Suprapubic skin (tissue), 4 donors: Measurements from ENCODE around the gene NRXN3.

Experiments
- EP300 ChIP-seq: sonication (generic); formaldehyde crosslinking; IDR thresholded peaks from one replicate; pipeline ENCODE4 v1.6.1; 2017; ENCODE audit warnings: antibody characterized with exemption
- POLR2A ChIP-seq, 2 donors: fragments of 450-650 bp; IDR thresholded peaks; one replicate each; pipeline ENCODE4 v1.6.1; 2017; ENCODE audit warnings: antibody characterized with exemption in 2 of 2, mild to moderate bottlenecking in 2 of 2, moderate library complexity in 2 of 2
- POLR2AphosphoS5 ChIP-seq, 3 donors: sonication (generic); formaldehyde crosslinking; IDR thresholded peaks; one replicate each; pipeline ENCODE4 v1.6.1; 2017; ENCODE audit warnings: antibody characterized with exemption in 3 of 3
- TF ChIP-seq, protein P1 (sequence below), 2 donors: fragments of 200-600 bp in 1 of 2; fragments of 450-650 bp in 1 of 2; sonication (generic) in 1 of 2; IDR thresholded peaks; one replicate each; pipeline ENCODE4 v1.5.1; 2016 to 2019; ENCODE audit warnings: antibody characterized with exemption in 2 of 2, mild to moderate bottlenecking in 1 of 2, moderate library complexity in 1 of 2

- TF ChIP-seq POLR2A (IDR thresholded peaks at IDR 0.05) (no peak), EP300 (no peak), POLR2AphosphoS5 (IDR thresholded peaks at IDR 0.05) (no peak)
- TF ChIP-seq, protein P1, sequence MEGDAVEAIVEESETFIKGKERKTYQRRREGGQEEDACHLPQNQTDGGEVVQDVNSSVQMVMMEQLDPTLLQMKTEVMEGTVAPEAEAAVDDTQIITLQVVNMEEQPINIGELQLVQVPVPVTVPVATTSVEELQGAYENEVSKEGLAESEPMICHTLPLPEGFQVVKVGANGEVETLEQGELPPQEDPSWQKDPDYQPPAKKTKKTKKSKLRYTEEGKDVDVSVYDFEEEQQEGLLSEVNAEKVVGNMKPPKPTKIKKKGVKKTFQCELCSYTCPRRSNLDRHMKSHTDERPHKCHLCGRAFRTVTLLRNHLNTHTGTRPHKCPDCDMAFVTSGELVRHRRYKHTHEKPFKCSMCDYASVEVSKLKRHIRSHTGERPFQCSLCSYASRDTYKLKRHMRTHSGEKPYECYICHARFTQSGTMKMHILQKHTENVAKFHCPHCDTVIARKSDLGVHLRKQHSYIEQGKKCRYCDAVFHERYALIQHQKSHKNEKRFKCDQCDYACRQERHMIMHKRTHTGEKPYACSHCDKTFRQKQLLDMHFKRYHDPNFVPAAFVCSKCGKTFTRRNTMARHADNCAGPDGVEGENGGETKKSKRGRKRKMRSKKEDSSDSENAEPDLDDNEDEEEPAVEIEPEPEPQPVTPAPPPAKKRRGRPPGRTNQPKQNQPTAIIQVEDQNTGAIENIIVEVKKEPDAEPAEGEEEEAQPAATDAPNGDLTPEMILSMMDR (IDR thresholded peaks at IDR 0.05) = no peak
Observed at GRCh38 chr14:78593949-78594348, 423.8 kb downstream of the NRXN3 start.
